Osteoblast (primary cell): ENCODE data around the gene LMBR1L. TPM values are rescaled to one million over a fixed set of nuclear protein-coding genes. Genes with fewer than 3 reads are reported as not detected.

Experiments used
- DNase-seq: peaks from one replicate; pipeline ENCODE4 v3.0.0; 2011; ENCODE audit warnings: low spot score, mixed read lengths; ENCODE audit not compliant: insufficient read length; ENCODE audit errors: missing footprints
- H2AFZ ChIP-seq: 2 replicates; pipeline ENCODE4 v1.6.0; 2011; ENCODE audit warnings: mild to moderate bottlenecking, low read length
- H3K27ac ChIP-seq: 2 replicates; pipeline ENCODE4 v1.5.1; 2011; ENCODE audit warnings: mild to moderate bottlenecking, low read depth, low read length, moderate library complexity
- H3K27me3 ChIP-seq: 2 replicates; pipeline ENCODE4 v1.6.0; 2012; ENCODE audit warnings: mild to moderate bottlenecking, control low read depth, inconsistent platforms, low read length, moderate library complexity; ENCODE audit not compliant: insufficient read depth
- H3K36me3 ChIP-seq: 2 replicates; pipeline ENCODE4 v1.5.1; 2011; ENCODE audit warnings: mild to moderate bottlenecking, low read length, control low read depth, moderate library complexity; ENCODE audit not compliant: insufficient read depth
- H3K4me1 ChIP-seq: 2 replicates; pipeline ENCODE4 v1.5.1; 2011; ENCODE audit warnings: mild to moderate bottlenecking, low read length, control low read depth, moderate library complexity; ENCODE audit not compliant: insufficient read depth
- H3K4me2 ChIP-seq: 2 replicates; pipeline ENCODE4 v1.6.0; 2011; ENCODE audit warnings: mild to moderate bottlenecking, low read length; ENCODE audit not compliant: insufficient read depth
- H3K4me3 ChIP-seq: fragments of 200-600 bp; sonication (generic); 3 replicates; pipeline ENCODE4 v1.5.1; 2012; ENCODE audit warnings: mild to moderate bottlenecking, low read length, inconsistent platforms; ENCODE audit not compliant: insufficient read depth
- H3K79me2 ChIP-seq: 2 replicates; pipeline ENCODE4 v1.6.0; 2012; ENCODE audit warnings: mild to moderate bottlenecking, low read length, control low read depth, inconsistent platforms; ENCODE audit not compliant: insufficient read depth
- H3K9me3 ChIP-seq: 2 replicates; pipeline ENCODE4 v1.5.1; 2011; ENCODE audit warnings: low read depth, low read length, control low read depth
- H4K20me1 ChIP-seq: 2 replicates; pipeline ENCODE4 v1.6.0; 2012; ENCODE audit warnings: mild to moderate bottlenecking, low read length, control low read depth; ENCODE audit not compliant: insufficient read depth
- total RNA-seq: library from RNA; depleted of rRNA; stranded (reverse); fragments of >200 nt; gene quantifications from 2 replicates; pipeline ENCODE4 v1.2.3, GENCODE V29; 2012
- TF ChIP-seq, protein P1 (sequence below): IDR thresholded peaks from 2 replicates; pipeline ENCODE4 v1.5.1; 2011; ENCODE audit warnings: mild to moderate bottlenecking, low read depth, low read length, moderate library complexity; ENCODE audit errors: extremely low read depth

LMBR1L gene
- total RNA-seq, 1 donor, result 57.2 TPM

GRCh38 chr12:49105504-49106084 is 5.1 kb downstream of the LMBR1L start:
- DNase-seq, result peak; percentile 92
- H2AFZ ChIP-seq, result peak overlapping the region; percentile 7
- no peaks in the 10 kb centered on the region for H3K9me3 ChIP-seq
- peaks cover 35% of the 10 kb centered on the region for H4K20me1 ChIP-seq
- TF ChIP-seq, protein P1, sequence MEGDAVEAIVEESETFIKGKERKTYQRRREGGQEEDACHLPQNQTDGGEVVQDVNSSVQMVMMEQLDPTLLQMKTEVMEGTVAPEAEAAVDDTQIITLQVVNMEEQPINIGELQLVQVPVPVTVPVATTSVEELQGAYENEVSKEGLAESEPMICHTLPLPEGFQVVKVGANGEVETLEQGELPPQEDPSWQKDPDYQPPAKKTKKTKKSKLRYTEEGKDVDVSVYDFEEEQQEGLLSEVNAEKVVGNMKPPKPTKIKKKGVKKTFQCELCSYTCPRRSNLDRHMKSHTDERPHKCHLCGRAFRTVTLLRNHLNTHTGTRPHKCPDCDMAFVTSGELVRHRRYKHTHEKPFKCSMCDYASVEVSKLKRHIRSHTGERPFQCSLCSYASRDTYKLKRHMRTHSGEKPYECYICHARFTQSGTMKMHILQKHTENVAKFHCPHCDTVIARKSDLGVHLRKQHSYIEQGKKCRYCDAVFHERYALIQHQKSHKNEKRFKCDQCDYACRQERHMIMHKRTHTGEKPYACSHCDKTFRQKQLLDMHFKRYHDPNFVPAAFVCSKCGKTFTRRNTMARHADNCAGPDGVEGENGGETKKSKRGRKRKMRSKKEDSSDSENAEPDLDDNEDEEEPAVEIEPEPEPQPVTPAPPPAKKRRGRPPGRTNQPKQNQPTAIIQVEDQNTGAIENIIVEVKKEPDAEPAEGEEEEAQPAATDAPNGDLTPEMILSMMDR, result no peak
- peak overlapping the region; percentile 21 for H3K27ac ChIP-seq
- no peak overlapping the region for H3K4me3 ChIP-seq
- H3K36me3 ChIP-seq, result peaks cover 27% of the 10 kb centered on the region
- peaks cover 46% of the 10 kb centered on the region for H3K79me2 ChIP-seq
- no peaks in the 10 kb centered on the region for H3K27me3 ChIP-seq
- peak overlapping the region; percentile 25 for H3K4me2 ChIP-seq
- H3K4me1 ChIP-seq, result peaks cover 23% of the 10 kb centered on the region

DNA sequence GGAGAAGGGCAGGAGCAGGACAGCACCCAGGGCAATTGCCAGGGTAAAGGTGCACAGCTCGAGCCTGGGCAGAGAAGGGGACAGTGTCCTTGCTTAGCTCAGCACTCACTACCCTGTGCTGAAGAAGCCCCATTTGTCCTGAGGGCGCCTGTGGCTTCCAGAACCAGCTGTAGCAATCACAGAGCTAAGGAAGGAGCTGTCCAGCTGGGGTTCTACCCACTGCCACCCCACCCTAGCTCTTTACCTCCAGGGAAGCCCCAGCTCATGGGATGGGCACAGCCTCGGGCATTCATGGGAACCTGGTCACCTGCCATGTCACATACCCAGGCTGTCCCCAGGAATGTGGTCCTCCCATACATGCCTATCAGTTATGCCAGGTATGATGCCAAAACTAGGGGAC is 5.8 kb downstream of the LMBR1L start:
- Histone ChIP-seq H3K27ac (no peak overlapping the region), H3K79me2 (peaks cover 40% of the 10 kb centered on the region), H3K4me2 (no peak overlapping the region), H2AFZ (no peak overlapping the region), H3K4me1 (peaks cover 22% of the 10 kb centered on the region), H4K20me1 (peaks cover 33% of the 10 kb centered on the region), H3K36me3 (peaks cover 34% of the 10 kb centered on the region), H3K9me3 (no peaks in the 10 kb centered on the region), H3K27me3 (no peaks in the 10 kb centered on the region), H3K4me3 (no peak overlapping the region)
- peak; percentile 58 for DNase-seq
- TF ChIP-seq, protein P1, result no peak

- no peak overlapping the region for H3K4me3 ChIP-seq
- no peak overlapping the region for H3K27ac ChIP-seq
- no peaks in the 10 kb centered on the region for H3K9me3 ChIP-seq
- H3K4me1 ChIP-seq, result peaks cover 1% of the 10 kb centered on the region
- H3K36me3 ChIP-seq, result peaks cover 59% of the 10 kb centered on the region
- no peak overlapping the region for H2AFZ ChIP-seq
- TF ChIP-seq, protein P1, result no peak
- DNase-seq, result no peak
- H3K79me2 ChIP-seq, result peaks cover 6% of the 10 kb centered on the region
- peaks cover 11% of the 10 kb centered on the region for H4K20me1 ChIP-seq
- H3K27me3 ChIP-seq, result no peaks in the 10 kb centered on the region
- no peak overlapping the region for H3K4me2 ChIP-seq
Observed at GRCh38 chr12:49100380-49100779, 10.3 kb downstream of the LMBR1L start.

- Histone ChIP-seq H3K36me3 (peaks cover 59% of the 10 kb centered on the region), H3K4me2 (no peak overlapping the region), H2AFZ (no peak overlapping the region), H4K20me1 (peaks cover 6% of the 10 kb centered on the region), H3K4me1 (no peaks in the 10 kb centered on the region), H3K27ac (no peak overlapping the region), H3K9me3 (no peaks in the 10 kb centered on the region), H3K79me2 (no peaks in the 10 kb centered on the region), H3K27me3 (peaks cover 16% of the 10 kb centered on the region), H3K4me3 (no peak overlapping the region)
- TF ChIP-seq, protein P1, result no peak
- no peak for DNase-seq
Observed at GRCh38 chr12:49098703-49099102, 11.9 kb downstream of the LMBR1L start.
